BE2C (cell line): Measurements from ENCODE around the gene MRPL1.

ENCODE experiments used
- DNase-seq: peaks from one replicate; pipeline ENCODE4 v3.0.0-alpha.2; 2020
- H3K27me3 ChIP-seq: fragments of 250-450 bp; sonication (Bioruptor Pico); 2 replicates; pipeline ENCODE4 v1.5.1; 2020; ENCODE audit warnings: mild to moderate bottlenecking
- H3K36me3 ChIP-seq: fragments of 250-450 bp; sonication (Bioruptor Pico); 2 replicates; pipeline ENCODE4 v1.5.1; 2020; ENCODE audit warnings: mild to moderate bottlenecking
- H3K4me1 ChIP-seq: fragments of 250-450 bp; sonication (Bioruptor Pico); 2 replicates; pipeline ENCODE4 v1.5.1; 2020
- H3K4me3 ChIP-seq: 2 replicates; pipeline ENCODE4 v1.5.1; 2011; ENCODE audit warnings: low read depth, low read length
- H3K9me3 ChIP-seq: fragments of 250-450 bp; sonication (Bioruptor Pico); 2 replicates; pipeline ENCODE4 v1.5.1; 2020
- CTCF ChIP-seq: IDR thresholded peaks from 2 replicates; pipeline ENCODE4 v1.5.1; 2012; ENCODE audit warnings: mild to moderate bottlenecking, low read depth, low read length

Gene MRPL1

DNA sequence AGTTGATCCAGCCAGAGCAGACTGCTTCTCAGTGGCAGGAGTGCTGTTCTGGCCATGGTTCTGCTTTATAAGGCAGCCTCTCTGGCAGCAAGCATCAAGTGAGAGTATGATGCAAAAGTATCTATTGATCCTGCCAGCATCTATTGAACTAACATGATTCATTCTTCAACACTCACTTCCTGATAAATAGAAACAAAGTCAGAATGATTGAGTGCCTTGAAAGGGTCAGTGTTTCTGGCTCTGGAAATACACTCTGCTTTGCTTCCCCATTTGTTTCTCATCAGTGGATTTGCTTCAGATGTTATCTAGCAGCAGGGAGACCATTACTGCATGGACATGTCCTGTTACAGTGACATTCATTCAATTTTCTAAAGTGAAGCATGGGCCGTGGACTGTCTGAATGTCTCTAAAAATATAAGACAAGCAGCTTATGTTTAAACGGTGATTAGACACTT, 128.3 kb downstream of the MRPL1 start:
- no peaks in the 10 kb centered on the region for H3K27me3 ChIP-seq
- DNase-seq: peak; percentile 53
- peak overlapping the region; percentile 18; the same call in 1 of the 2 replicates for H3K4me3 ChIP-seq
- H3K36me3 ChIP-seq: no peaks in the 10 kb centered on the region
- no peak for TF ChIP-seq CTCF
- peaks cover 42% of the 10 kb centered on the region for H3K4me1 ChIP-seq
- no peaks in the 10 kb centered on the region for H3K9me3 ChIP-seq

DNA sequence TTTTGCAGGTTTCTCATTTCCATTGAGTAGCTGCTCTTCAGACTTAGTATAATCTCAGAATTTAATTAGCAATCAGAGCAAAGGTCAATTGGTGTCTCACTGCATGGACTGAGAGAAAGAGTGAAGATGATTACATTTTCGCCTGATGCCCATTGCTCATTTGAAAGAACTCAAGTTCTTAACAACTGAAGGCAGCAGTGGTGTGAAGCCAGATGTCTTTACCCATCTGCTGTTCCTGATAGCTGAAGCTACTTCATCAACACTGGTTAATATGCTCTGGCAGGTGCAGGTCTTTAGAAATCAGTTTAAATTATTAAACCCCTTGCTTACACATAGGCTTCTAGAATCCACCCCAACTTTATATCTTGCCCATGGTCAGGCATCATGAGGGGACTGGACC, 130.0 kb downstream of the MRPL1 start:
- Histone ChIP-seq H3K4me3 (no peak overlapping the region), H3K27me3 (no peaks in the 10 kb centered on the region), H3K9me3 (no peaks in the 10 kb centered on the region), H3K36me3 (no peaks in the 10 kb centered on the region), H3K4me1 (peaks cover 42% of the 10 kb centered on the region)
- DNase-seq: no peak
- no peak for TF ChIP-seq CTCF

GRCh38 chr4:77994194-77994721, 131.6 kb downstream of the MRPL1 start:
- no peak overlapping the region for H3K4me3 ChIP-seq
- H3K36me3 ChIP-seq: no peaks in the 10 kb centered on the region
- H3K27me3 ChIP-seq: no peaks in the 10 kb centered on the region
- DNase-seq: peak; percentile 71
- peak; percentile 88 for TF ChIP-seq CTCF
- peaks cover 40% of the 10 kb centered on the region for H3K4me1 ChIP-seq
- H3K9me3 ChIP-seq: no peaks in the 10 kb centered on the region

- H3K36me3 ChIP-seq: no peaks in the 10 kb centered on the region
- no peak for DNase-seq
- no peaks in the 10 kb centered on the region for H3K27me3 ChIP-seq
- H3K9me3 ChIP-seq: no peaks in the 10 kb centered on the region
- H3K4me3 ChIP-seq: no peak overlapping the region
- peaks cover 24% of the 10 kb centered on the region for H3K4me1 ChIP-seq
- TF ChIP-seq CTCF: no peak
Measured at GRCh38 chr4:77996076-77996475, 133.4 kb downstream of the MRPL1 start.

DNA sequence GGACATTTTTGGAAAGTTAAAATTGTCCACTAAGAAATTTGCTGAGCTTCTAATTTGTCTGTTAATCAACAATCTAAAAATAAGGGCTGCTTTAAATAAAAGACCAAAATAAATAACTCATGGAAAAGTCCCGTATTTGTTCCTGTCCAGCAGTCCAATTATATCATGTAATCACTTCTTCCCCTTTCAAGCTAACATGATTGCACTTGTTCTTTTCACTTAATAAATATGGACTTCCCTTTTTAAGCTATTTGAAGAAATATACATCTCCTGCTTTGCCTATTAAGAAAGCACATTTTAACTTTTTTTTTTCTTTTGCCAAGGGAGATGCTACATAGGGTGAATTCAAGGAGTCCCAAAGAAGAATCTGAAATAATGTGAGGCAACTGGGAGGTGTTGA, 138.9 kb downstream of the MRPL1 start:
- Histone ChIP-seq H3K36me3 (no peaks in the 10 kb centered on the region), H3K9me3 (no peaks in the 10 kb centered on the region), H3K4me3 (no peak overlapping the region), H3K27me3 (no peaks in the 10 kb centered on the region), H3K4me1 (no peaks in the 10 kb centered on the region)
- no peak for DNase-seq
- TF ChIP-seq CTCF: no peak

- H3K4me1 ChIP-seq: no peaks in the 10 kb centered on the region
- H3K4me3 ChIP-seq: no peak overlapping the region
- no peaks in the 10 kb centered on the region for H3K9me3 ChIP-seq
- DNase-seq: no peak
- no peak for TF ChIP-seq CTCF
- H3K27me3 ChIP-seq: no peaks in the 10 kb centered on the region
- H3K36me3 ChIP-seq: no peaks in the 10 kb centered on the region
Measured at GRCh38 chr4:78002260-78002659, 139.6 kb downstream of the MRPL1 start.
